GM20000 (cell line): ENCODE data around the gene PLP2.

ENCODE experiments used
- DNase-seq: peaks from one replicate; pipeline ENCODE4 v3.0.0; 2012; ENCODE audit warnings: low spot score
- CTCF ChIP-seq: IDR thresholded peaks from 2 replicates; pipeline ENCODE4 v1.5.1; 2012; ENCODE audit warnings: mild to moderate bottlenecking, control low read depth; ENCODE audit errors: extremely low read depth, missing control alignments

The PLP2 gene

DNA sequence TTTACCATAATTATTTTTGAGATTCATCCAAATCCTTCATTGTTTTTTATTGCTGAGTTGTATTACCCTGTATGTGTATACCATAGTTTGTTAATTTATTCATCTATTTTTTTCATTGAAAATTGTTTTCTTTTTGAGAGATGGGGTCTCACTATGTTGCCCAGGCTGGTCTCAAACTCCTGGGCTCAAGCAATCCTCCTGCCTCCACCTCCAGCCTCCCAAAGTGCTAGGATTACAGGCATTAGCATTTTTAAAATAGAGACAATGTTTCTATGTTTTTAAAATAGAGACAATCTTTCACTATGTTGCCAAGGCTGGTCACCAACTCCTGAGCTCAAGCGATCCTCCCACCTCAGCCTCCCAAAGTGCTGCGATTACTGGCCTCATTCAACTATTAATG lies 10.8 kb upstream of the PLP2 start:
- no peak for DNase-seq
- TF ChIP-seq CTCF = no peak

DNA sequence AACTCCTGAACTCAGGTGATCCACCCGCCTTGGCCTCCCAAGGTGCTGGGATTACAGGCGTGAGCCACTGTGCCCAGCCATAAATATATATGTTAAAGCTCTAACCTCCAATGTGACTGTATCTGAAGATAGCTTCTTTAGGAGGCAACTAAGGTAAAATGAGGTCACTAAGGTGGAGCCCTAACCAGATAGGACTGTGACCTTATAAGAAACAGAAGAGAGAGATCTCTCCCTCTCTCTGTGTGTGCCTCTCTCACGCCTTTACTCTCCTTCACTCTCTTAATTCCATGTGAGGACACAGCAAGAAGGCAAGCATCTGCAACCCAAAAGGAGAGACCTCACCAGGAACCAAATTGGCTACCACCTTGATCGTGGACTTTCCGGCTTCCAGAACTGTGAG lies 10.1 kb upstream of the PLP2 start:
- DNase-seq = no peak
- TF ChIP-seq CTCF = no peak

DNA sequence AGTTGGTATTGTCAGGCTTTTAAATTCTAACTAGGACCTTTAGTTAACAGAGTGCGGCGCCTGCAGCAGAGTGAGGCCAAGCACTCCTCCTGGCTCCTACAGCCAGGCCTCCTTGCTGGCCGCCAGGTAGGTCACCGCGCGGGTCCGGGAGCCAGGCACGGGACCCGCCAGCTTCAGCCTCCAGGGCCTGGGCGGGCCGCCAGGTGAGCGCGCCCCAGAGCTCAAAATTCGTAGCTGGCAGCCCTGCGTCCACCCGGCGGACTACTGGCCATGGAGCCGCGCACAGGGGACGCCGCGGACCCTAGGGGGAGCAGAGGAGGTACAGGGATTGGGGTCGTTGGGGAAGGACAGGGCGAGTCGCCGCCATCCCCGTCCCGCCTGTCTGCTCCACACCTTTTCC lies 9.1 kb upstream of the PLP2 start, which contains the start of gene MAGIX:
Gene MAGIX (plus strand): TSS at position 139 of the 400 bp plus-strand sequence. CDS start 132 bp downstream, at position 271.
- TF ChIP-seq CTCF = no peak
- no peak for DNase-seq

DNA sequence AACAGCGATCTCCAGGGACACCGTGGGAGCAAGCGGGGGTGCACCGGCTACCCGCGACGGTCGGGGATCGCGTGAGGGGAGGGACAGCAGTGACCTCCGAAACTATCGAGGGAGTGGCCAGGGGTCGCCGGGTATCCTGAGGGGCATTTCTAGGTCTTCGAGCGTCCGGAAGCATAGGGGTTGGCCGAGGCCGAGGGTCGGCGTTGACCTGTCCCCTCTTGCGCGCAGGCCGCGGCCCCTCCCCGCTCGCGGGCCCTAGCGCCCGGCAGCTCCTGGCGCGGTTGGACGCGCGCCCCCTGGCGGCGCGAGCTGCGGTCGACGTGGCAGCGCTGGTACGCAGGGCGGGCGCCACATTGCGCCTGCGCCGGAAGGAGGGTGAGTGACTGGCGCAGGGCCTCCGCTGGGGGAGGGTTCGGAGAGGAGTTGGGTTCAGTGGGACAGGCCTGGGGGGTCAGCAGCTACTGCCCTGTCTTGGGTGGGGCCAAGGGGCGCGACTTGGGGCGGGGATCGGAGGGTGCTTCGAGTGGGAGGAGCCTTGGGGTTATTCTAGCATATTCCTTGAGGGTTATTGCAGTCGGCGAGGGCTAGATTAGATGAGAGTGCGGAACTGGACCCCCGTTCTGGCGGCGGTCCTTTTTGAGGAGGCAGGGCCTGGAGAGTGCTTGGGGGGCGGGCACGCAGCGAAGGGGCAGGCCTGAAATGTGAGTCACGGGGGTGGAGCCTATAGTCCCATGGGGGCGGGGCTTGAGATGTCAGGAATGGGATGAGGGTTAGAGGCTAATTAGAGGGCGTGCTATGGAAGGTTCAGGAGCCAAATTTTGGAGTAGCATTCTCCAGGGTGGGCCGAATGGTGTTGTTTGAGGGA lies 7.9 kb upstream of the PLP2 start:
- DNase-seq = peak; percentile 87
- TF ChIP-seq CTCF = peak; percentile 62

GRCh38 chrX:49164589-49165360 lies 6.9 kb upstream of the PLP2 start:
- TF ChIP-seq CTCF = no peak
- DNase-seq = no peak

GRCh38 chrX:49165901-49166881 lies 5.5 kb upstream of the PLP2 start:
- peak; percentile 51 for DNase-seq
- no peak for TF ChIP-seq CTCF
